ENCODE measurements around the gene FBXW10.
"Not testable (repeated sequence)": the region's sequence is repeated elsewhere in the genome, so short reads cannot be mapped to it uniquely, and the experiment has no call there.

GRCh38 chr17:18803458-18804245 lies 59.8 kb downstream of the FBXW10 start:
- TF ChIP-seq CHD1 (IDR thresholded peaks at IDR 0.05; ENCODE audit: low read depth, low read length); CTCF (conservative IDR thresholded peaks at IDR 0.05; ENCODE audit: low read depth, low read length); RAD21 (IDR thresholded peaks at IDR 0.05; ENCODE audit: low read length); SMC3 (IDR thresholded peaks at IDR 0.05; ENCODE audit: low read depth, low read length); CEBPB (IDR thresholded peaks at IDR 0.05; ENCODE audit: low read depth, low read length); MAFK (IDR thresholded peaks at IDR 0.05; ENCODE audit: low read depth, low read length); MXI1 (IDR thresholded peaks at IDR 0.05; ENCODE audit: borderline replicate concordance, low read depth, low read length); POLR2A (IDR thresholded peaks at IDR 0.05; ENCODE audit: low read depth, low read length); RCOR1 (IDR thresholded peaks at IDR 0.05; ENCODE audit: insufficient replicate concordance, low read length): not testable (repeated sequence)

All from IMR-90 (cell line).